ENCODE data around the gene ERP29.

DNA sequence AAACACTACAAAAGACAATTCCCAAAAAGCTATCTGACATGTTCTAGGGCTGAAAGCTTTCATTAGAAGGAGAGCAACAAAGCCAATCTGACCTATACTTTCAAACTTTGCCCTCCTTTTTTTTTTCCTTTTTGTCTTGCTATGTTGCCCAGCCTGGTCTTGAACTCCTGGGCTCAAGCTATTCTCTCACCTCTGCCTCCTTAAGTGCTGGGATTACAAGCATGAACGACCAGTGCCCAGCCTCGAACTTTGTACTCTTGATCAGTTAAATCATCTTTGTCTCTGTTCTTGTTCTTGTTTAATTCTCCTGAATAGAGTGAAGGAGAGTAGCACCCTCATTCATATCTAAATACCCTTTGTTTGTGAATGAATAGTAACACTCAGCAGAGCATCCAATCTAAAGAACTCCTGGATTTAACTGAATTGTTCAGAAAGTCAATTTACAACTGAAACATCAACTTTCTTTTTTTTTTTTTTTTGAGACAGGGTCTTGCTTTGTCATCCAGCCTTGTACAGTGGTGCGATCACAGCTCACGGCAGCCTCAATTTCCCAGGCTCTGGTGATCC is 22.1 kb downstream of the ERP29 start:
- no peak for TF ChIP-seq EP300 (IDR thresholded peaks at IDR 0.05; ENCODE audit: low read depth in 2 of 2, low read length in 2 of 2)
- TF ChIP-seq EP300 (CRISPR knock-in tag; IDR thresholded peaks at IDR 0.05; ENCODE audit: borderline replicate concordance): no peak
- no peak for TF ChIP-seq STAT5B (CRISPR knock-in tag; IDR thresholded peaks at IDR 0.05)
- TF ChIP-seq ZNF274 (CRISPR knock-in tag; IDR thresholded peaks at IDR 0.05): no peak
- TF ChIP-seq, protein P1, sequence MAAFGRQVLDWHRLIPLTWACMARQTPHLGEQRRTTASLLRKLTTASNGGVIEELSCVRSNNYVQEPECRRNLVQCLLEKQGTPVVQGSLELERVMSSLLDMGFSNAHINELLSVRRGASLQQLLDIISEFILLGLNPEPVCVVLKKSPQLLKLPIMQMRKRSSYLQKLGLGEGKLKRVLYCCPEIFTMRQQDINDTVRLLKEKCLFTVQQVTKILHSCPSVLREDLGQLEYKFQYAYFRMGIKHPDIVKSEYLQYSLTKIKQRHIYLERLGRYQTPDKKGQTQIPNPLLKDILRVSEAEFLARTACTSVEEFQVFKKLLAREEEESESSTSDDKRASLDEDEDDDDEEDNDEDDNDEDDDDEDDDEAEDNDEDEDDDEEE (CRISPR knock-in tag; IDR thresholded peaks at IDR 0.05): no peak
- no peak for TF ChIP-seq POLR2AphosphoS5 (IDR thresholded peaks at IDR 0.05; ENCODE audit: low read depth, low read length)
- no peak for TF ChIP-seq SMARCC2 (IDR thresholded peaks at IDR 0.05)
- TF ChIP-seq ZBTB33 (CRISPR knock-in tag; IDR thresholded peaks at IDR 0.05): no peak
- TF ChIP-seq SP2 (CRISPR knock-in tag; IDR thresholded peaks at IDR 0.05): no peak
